HG03571 (cell line): ENCODE data around the gene TGFBR2.

ENCODE experiments used
- ATAC-seq: cut with Tn5 transposase; IDR thresholded peaks from one replicate; pipeline ENCODE4 v1.9.1; 2021; ENCODE audit not compliant: unreplicated experiment

Gene TGFBR2

DNA sequence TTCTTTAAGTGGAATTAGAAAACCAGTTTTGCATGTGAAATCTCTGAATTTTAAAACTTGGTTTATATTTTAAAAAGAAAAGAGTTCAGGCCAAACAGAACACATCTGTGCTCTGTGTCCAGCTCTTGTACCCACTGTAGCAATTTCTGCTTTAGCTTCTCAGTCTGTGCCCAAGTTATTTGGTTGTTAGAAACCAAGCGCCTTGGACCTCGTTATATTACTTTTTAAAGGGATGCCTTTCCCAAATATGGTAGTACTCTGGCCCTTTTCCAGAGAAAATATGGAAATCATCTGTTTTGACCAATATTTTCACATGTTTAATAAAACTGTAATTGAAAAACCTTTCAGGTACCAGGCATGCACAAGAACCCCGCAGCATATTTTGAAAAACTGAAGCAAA is 27.3 kb downstream of the TGFBR2 start:
- no peak for ATAC-seq

DNA sequence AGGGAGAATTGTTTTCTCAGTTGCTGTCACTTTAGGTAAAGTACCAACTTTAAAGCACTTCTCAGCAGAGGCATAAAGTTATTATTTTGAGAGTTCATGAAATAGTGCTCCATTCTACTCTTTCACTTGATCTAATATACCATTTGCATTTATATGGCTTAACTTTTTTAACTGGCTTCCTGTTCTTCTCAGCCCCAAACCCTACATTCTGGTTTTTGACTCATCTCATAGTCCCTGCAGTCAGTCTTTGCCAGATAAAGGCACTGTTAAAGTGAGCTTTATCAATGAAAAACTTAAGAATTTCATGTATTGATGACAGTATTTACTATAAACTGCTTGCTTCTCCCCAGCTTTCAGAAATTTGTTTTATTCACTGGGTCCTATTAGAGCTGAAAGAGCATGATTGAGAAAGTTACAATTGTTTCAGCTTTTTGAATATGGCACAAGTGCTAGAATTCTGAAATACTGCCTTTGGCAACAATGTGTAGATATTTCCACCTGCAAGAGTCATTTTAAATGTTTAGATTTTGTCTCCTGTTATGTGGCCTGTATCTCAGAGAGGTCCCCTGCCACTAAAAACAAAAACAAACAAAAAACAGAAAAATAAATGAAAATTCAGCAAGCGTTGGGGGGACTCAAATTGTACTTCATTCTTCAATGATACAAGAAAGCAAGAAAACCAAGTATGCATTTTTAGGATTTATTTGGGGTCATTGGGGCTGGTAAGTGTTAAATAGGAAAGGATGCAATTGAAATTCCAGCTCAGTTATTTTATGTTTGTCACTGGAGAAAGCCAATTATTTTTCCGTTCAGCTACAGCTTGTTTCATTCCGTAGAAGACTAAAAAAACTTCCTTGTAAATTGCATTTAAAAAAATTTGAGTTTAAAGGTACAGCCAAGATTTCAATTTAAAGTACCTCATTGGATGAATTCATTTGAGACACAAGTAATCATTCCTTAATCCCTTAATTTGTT is 28.6 kb downstream of the TGFBR2 start:
- ATAC-seq, result no peak

DNA sequence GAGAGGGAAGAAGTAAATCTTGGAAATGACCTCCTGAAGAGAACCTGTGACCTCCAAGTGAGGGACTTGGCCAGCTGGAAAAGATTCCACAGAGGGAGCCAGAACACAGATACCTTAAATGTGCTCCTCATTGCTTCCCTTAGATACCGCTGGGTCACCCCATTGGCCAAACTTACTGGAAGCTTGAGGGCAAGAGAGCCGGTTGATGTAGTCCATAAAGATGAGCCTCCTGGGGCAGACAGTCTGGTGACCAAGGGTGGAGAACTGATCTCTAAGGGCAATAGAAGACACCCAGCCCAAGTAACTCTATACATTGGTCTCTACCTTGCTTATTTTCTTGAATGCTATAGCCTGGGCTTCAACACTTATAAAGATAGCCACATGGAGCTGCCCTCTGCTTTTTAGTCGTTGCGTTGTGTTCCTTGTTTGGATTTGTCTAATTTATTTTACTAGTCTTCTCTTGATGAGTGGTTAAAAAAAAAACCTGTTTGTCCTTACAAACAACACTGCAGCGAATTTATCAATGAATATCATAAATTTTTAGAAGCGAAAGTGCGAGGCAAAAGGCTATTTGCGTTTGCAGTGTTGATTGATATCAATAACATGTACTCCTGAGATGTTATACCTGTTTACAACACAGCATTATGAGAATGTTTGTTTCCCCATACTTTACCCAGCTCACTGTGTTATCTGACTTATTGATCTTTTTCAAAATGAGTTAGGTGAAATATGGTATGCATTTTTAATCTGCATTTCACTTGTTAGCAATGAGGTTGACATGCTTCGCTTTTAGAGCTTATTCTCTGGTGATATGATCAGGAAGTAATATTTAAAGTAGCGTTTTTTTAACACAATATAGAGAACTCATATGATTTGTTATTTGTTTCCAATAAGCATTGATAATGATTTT is 31.2 kb downstream of the TGFBR2 start:
- no peak for ATAC-seq

DNA sequence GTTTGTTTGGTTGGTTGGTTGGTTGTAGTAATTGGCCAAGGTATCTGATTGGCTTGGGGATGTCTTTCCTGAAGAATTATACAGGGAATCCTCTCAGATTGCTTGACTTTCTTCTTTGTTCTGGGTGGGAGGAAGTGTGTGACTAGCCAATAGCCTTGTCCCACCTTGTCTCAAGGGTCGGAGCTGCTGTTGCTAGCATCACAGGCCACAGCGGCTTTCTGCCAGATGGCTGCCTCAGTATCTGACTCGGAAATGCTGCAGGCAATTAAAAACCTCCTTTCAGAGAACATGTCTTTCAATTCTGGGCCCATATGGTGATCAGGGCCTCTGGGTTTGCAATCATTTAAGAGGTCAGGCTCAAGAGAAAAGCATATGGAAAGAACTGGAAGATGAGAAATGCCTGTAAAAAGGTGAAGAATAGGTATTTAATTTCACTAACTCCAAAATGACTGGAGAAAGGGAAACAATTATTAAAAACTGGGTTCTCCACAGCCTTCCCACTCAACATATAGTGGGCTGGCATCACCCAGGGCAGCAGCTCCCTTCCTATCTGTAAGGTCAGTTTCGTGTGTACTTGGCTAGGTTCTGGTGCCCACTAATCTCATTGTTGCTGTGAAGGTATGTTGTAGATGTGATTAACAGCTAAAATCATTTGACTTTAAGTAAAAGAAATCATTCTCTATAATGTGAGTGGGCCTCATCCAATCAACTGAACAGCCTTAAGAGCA is 32.4 kb downstream of the TGFBR2 start:
- no peak for ATAC-seq

DNA sequence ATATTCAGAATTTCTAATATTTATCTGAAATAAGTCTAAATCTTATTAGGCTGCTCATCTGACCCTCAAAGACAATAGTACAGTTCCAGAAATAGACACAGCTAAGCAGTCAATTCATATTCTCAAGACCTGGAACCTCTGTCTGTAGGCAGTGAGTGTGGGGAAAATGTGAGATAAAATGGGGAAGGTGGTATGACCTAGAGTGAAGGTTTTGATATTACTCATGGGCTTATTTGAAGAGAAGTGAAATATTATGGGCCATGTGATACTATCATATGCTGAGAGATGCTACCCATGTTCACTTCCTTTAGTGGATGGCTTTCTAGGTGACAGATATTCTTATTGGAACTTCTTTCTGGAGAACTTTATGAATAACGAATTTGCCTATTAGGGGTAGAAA is 33.5 kb downstream of the TGFBR2 start:
- ATAC-seq, result peak; percentile 76

DNA sequence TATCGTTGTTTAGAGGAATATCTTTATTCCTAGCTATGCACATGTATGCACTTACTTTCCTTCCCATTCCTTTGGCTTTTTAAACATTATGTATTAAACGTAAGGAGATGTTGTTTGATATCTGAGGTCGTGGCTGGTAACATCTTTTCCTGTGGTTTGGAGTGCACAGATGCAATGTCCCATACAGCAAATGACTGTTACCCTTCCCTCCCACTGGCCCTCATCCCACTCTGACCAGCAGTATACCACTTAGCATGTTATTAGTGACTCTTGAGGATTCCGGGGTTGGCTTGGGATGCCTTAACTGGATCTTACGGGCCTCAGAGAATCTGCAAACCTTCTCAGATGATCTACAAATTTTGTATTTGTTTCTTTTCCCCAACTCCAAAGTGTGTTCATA is 34.5 kb downstream of the TGFBR2 start:
- ATAC-seq, result no peak

DNA sequence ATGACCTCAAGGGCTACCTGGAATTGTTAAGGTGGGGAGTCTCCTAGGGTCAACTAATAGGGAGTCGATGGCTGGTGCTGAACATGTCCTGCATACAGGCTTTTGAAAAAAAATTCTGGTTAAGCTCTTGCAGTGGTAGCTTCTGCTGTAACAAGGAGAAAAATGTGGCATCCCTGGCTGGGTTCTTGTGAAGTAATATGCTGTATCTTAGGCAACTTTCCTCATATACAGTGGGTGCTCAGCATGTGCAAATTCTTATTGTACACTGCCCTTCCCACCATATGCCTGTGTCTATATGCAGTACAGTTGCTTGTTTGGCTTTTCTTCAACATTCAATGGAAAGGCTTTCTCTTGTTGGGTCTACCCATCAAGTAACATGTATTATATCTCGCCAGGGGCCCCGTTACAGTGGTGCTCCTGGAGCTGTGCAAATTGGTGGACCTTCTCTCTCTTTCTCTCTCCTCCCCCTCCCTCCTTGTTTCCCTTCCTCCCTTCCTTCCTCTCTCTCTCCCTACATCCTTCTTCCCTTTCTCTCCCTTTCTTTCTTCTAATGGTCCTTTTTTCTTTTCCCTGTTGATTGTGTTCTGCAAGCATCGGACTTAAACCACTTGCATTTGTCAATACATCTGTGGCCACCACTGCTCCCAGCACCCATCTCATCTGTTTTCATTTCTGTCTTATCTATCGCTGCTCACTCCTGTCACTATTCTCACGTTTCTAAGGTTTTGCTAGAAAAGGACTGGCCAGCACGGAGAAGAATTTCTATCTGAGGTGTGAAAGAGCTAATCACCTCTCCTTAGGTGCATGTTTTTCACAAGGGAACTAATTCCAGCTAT is 35.2 kb downstream of the TGFBR2 start:
- ATAC-seq, result no peak

DNA sequence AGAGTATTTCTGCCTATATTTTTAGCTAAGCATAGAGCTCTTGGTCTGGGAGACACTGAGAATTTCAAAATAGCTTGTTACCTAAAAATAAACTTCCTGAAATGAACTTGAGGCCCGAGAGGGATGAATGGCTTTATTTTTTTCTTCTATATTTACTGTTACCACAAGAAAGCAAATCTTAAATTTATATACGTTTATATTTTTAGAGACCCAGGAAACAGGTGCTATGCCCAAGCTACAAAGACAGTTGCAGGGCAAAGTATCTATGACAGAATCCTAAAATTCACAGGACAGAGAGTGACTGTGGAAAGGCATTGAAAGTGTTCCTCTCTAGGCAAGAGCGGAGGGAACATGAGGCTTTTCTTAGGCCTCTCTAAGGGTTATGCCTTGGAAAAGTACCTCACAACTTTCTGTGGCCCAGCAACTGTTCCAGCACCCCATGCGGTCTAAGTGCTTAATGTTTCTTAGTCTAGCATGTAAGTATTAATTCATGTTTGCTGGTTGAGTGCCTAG is 36.5 kb downstream of the TGFBR2 start:
- peak; percentile 27 for ATAC-seq

DNA sequence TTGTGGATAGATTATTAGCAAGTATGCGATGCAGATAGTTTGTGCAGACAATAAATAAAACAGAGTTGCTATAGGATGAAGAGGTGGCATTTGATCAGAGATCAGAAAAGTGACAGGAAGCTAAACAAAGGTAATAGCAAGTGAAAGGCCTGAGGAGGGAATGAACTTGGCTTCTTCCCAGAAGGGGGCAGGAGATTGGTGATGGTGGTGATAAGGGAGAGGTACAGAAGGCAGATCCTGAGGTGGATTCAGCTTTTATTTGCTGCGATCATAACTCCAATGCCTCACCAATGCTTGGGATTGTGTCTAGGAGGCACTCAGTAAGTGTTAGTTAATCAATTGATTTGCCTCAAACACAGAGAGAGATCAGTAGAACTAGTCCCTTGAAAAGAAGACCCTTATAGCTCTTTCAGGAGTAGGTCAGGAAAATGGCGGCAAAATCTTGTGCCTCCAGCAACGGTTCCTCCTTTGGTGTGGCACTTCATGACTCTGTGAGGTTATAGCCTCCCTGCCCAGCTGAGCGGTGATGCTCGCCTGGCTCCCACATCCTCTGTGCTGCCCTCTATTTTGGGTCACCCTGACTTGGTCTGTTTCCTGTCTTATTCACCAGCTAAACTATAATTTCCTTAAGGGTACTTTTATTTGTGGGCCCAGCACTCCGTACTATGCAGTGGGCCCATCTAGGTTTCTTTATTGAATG is 37.5 kb downstream of the TGFBR2 start:
- no peak for ATAC-seq

DNA sequence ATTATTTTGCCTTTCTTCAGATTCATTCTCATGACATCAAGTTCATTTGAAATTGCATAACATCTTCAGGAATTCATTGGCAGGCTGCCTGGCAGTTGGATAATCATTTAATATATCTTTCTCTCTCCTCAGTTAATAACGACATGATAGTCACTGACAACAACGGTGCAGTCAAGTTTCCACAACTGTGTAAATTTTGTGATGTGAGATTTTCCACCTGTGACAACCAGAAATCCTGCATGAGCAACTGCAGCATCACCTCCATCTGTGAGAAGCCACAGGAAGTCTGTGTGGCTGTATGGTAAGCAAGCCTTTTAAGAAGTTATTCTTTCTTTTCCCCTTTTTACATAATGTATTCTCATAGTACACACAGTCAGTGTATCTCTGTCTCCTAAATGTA is 38.2 kb downstream of the TGFBR2 start:
- ATAC-seq, result peak; percentile 63

DNA sequence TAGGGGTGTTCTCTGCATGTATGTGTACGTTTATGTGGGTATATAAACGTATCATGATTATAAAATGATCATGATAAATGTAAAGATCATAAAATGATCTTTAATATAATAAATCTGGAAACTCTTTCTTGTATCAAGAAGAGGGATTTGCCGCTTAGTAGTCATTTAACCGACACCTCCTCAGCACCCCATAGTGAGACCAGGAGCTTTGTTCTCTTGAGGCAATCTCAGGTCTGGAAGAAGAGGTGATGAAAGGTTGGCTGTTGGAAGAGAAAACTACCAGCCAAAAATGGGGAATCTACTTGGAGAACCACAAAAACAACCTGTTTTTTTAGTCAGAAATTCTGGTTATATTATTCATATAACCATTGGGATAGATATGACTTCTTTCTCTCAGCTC is 38.7 kb downstream of the TGFBR2 start:
- ATAC-seq, result no peak

DNA sequence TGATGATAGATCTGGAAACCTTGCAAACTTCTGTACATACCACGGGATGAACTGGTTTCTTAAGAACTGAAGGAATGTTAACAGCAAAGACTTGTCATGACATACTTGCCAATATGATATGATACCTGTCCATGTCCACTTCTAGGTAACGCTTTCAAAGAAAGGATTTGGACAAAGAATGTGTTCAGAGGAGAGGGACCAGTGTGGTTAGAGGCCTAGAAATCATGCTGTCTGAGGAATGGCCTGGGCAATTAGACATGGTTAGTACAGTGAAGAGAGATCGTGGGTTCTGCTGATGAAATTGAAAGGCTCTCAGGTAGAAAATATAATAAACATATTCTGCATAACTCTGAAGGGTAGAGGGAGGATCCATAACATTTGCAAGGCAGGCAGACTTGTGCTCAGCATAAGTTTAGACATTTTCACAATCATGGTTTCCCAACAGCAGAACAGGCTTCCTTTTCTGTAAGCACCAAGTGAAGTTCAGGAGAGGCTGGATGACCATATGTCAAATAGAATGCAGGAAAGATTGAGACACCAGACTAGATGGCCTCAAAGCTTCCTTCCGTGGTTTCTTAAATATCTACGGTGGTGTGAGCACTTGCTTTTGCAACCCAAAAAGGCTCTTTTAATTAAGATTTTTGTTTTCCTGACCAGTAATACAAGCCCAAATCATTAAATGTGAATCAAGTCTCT is 39.9 kb downstream of the TGFBR2 start:
- ATAC-seq, result no peak

DNA sequence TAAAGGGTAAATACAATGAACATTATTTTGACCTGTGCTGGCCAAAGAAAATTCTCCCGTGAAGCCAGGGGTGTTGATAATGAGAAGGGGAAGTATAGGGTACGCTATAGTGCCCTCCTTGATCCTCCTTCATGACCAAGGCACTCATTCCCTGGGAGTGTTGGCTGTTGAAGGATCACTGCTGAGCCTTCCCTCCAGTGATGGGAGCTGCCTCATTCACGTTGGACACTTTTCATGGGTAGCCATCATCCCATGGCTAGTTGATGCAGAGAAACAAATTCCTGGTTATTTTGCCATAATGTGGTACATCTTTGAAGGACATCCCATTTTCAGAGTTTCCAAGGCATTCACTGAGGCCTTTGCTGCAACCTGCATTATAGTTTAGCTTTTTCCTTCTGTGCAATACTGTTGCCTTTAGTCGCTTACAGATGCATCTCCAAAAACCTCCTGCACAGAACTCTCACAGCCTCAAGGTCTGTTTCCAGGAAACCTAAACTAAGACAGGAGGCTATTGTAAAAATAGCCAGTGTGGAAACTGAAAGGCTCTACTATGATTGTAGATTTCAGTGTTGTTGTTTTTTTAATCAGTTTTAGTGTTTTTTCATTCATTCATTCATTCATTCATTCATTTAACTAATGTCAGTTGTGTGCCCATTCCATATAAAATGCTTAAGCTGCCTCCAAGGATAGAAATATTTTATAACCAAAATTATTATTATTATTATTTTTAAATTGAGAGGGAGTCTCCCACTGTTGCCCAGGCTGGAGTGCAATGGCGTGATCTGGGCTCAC is 40.8 kb downstream of the TGFBR2 start:
- ATAC-seq, result no peak

DNA sequence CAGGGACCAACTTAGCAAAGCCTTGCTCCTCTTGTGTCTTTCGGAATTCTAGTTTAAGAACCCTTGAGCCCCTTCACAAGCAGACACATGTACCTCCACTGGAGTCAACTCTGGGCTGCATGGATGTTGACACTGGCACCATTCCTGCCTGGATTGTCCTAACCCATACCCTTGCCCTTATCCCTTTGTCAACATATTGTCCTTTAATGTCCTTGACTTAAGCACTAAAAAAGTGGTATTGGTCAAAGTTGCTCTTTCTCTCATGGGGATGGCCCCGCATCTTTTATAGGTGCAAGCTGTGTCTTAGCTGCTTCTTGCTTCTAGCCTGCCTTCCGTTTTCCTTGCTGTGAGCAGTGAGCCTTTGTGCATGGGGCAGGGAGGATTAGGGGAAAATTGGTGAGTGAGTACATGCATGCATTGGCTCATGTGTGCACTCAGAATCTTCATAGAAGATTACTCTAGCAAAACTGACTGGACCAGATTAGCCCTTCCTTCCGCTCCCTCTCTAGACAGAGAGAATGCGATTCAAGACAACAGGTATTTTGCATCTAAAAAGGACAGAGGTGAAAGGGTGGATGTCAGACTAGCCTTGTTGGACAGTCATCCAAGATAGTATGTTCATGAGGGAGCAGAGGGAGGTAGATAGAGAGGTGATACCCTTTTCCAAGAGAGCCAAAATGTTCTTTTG is 42.4 kb downstream of the TGFBR2 start:
- no peak for ATAC-seq

DNA sequence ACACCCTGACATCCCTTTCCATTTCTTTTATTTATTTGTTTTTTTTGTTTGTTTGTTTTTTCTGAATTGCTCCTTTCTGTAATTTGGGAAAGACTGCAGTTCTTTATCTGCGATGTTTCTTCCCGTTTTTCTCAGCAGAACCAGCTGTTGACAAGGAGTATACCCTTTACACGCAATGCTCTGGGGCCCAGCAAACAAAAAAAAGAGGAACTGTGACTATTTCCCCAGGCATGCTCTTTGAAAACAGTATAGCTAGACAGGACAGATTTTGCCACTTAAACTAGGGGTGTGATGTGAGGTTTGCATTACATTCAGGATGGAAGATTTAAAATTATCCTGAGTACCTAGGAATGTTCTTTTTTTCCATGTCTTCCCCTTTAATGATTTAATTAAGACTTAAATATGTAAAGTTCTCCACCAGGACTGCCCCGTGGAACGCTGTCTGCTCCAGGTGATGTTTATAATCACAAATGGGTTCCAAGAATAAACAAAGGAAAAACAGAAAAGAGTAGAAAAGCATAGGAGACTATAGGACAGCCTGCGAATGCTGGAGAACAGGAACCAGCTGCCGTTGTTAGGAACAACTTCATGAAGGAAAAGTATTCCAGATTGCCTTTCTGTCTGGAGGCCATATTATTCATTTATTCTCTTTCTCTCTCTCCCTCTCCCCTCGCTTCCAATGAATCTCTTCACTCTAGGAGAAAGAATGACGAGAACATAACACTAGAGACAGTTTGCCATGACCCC is 43.3 kb downstream of the TGFBR2 start:
- peak; percentile 72 for ATAC-seq

DNA sequence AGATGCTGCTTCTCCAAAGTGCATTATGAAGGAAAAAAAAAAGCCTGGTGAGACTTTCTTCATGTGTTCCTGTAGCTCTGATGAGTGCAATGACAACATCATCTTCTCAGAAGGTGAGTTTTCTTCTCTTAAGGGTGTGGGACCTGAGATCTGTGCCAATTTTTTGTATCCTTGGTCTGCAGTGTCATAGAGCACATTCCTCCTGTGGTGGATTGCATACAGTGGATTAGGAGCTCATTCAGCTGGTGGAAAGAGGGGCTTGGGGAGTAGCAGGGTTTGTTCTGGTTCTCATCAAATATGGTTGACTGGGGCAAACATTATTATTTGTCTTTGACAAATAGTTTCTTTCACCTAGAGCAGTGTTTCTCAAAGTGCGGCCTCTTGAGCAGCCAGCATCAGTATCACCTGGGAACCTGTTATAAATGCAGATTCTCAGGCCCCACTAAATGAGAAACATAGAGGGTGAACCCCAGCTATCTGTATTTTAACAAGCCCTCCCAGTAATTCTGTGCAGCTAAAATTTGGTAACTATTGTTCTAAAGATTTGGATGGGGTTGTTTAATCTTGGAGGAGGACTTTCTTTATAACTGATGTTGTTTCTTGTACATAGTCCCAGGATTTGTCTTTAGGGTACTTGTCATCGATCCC is 44.1 kb downstream of the TGFBR2 start:
- no peak for ATAC-seq
